ENCODE data around the gene MRPS7. TPM values are rescaled to one million over a fixed set of nuclear protein-coding genes. Genes with fewer than 3 reads are reported as not detected.
A peak's percentile ranks its signal among the peaks of the same experiment; 100 is the strongest.

Gene MRPS7
- 100 to 1,000 TPM; 101 to 102 TPM for total RNA-seq
- 123 TPM for polyA plus RNA-seq

DNA sequence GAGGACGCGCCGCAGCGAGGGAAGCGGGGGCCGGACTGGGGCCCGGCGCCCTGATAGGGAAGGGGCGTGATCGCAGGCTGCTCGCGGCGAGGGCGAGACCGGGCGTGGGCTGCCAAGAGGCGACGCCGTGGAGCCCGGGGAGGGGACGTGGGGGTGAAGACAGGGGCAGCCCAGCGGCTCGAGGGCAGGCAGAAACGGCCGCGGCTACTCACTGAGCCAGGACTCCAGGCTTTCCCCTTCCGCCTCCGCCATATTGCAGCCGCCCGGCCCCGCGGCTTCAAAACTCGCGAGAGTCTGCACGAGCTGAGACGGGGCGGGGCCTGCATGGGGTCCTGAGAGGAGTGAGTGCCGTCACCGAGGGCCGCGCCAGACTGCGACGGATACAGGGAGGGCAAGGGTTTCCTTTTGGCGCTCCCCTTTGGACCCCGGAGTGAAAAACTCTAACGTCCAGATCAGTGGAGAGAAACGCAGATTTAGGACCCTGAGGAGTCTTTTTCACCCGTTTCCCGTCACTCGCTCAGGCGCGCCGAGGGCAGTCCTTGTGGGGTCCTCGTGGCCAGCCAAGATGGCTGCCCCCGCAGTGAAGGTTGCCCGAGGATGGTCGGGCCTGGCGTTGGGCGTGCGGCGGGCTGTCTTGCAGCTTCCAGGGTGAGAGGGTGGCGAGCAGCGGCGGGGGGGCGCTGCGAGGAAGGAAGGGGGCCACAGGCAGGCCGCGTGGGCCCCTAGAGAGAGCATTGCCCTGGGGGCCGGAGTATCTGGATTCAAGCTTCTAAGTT, at the start of gene MRPS7, which contains the start of gene GGA3:
Gene MRPS7, plus strand, starts transcription at position 544 of the 776 bp plus-strand sequence. Its CDS starts 22 bp downstream, at position 566.
Gene GGA3, minus strand, starts transcription at position 271 of the 776 bp plus-strand sequence. Its CDS starts 19 bp downstream, at position 252.
- H3K36me3 Mint-ChIP-seq, result peaks cover 0 to 57% (median 6%) of the 10 kb centered on the region in 3 donors
- H3K4me1 Mint-ChIP-seq, result peaks cover 48 to 68% (median 52%) of the 10 kb centered on the region in 3 donors

DNA sequence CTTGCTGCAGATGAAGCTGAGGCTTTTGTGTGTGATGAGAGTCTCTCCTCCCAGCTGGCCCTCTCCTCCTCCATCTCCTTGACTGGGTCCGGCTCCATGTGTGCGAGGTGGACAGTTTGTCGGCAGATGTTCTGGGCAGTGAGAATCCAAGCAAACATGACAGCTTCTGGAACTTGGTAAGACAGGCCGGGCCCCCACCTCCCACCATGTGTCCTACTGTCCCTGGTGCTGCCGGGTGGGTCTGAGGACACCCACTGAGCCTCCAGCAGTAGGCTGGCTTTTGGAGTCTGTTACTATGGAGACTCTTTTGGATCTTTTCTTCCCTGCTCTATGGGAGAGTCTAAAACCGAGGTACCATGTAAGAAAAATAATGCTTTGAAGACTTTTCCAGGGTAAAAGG, 43.5 kb upstream of the MRPS7 start:
- H3K9me3 ChIP-seq (ENCODE audit: low read length), result no peaks in the 10 kb centered on the region
- CTCF ChIA-PET, result interaction anchor here (0.9 kb wide), 1 partner anchor 71 kb away, joined by 4 read pairs; the partner anchor contains the start of gene SLC25A19

More for the DNA sequence above, at the start of gene MRPS7, which contains the start of gene GGA3:
- Histone ChIP-seq H3K4me3 (ENCODE audit: low read length) (peak within 1 kb of the TSS; percentile 94), H3K4me1 (ENCODE audit: insufficient read depth, low read length) (peaks cover 29% of the 10 kb centered on the region), H3K36me3 (ENCODE audit: insufficient read depth, low read length) (peaks cover 15% of the 10 kb centered on the region), H3K27ac (ENCODE audit: low read depth, low read length) (peak within 1 kb of the TSS; percentile 99), H3K27me3 (ENCODE audit: insufficient read depth, low read length, poor library complexity, severe bottlenecking) (no peaks in the 10 kb centered on the region), H3K9me3 (ENCODE audit: low read length) (no peaks in the 10 kb centered on the region)
- Mint-ChIP-seq H3K9me3 (no peaks in the 10 kb centered on the region), H3K27me3 (peaks cover 0 to 3% of the 10 kb centered on the region in 2 donors), H3K27ac (peak within 1 kb of the TSS; percentile 99 to 100 (median 100)), H3K4me3 (peak within 1 kb of the TSS; percentile 92 to 98 (median 95))
- CTCF ChIA-PET, result interaction anchor here (0.7 to 5.2 kb wide), 14 partner anchors 10 to 194 kb away, joined by 3 to 76 read pairs (median 4); partner anchors contain the start of genes GRB2, MIF4GD, SLC25A19 and TMEM94
- POLR2A ChIA-PET, result interaction anchor here (0.6 to 4.3 kb wide), 11 partner anchors 9 to 405 kb away, joined by 3 to 79 read pairs (median 4); partner anchors contain the start of genes GRB2, MIF4GD, RECQL5 and SLC25A19
- peak; percentile 93 to 97 (median 97) for DNase-seq

DNA sequence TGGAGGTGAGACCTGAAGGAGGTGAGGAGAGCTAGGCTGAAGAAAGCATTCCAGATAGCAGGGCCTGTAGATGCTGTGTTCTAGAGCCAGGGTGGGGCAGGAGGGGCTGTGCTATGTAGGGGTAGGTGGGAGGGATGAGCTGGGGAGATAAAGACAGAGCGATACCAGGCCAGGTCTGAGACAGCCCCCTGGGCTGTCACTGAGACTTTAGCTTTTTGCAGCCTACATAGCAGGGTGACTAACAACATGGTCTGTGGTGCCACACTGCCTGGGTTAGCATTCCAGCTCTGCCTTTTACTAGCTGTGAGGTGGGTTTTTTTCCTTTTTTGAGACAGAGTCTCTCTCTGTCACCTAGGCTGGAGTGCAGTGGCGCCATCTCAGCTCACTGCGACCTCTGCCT, 41.9 kb upstream of the MRPS7 start:
- H3K4me3 Mint-ChIP-seq, result no peak overlapping the region
- Histone ChIP-seq H3K27me3 (ENCODE audit: insufficient read depth, low read length, poor library complexity, severe bottlenecking) (no peaks in the 10 kb centered on the region), H3K4me3 (ENCODE audit: low read length) (no peak overlapping the region), H3K27ac (ENCODE audit: low read depth, low read length) (no peak overlapping the region), H3K36me3 (ENCODE audit: insufficient read depth, low read length) (peaks cover 43% of the 10 kb centered on the region), H3K4me1 (ENCODE audit: insufficient read depth, low read length) (no peaks in the 10 kb centered on the region), H3K9me3 (ENCODE audit: low read length) (no peaks in the 10 kb centered on the region)
- H3K9me3 Mint-ChIP-seq, result no peaks in the 10 kb centered on the region
- H3K36me3 Mint-ChIP-seq, result peaks cover 12 to 72% (median 16%) of the 10 kb centered on the region in 3 donors
- DNase-seq, result no peak
- peaks cover 0 to 7% (median 0%) of the 10 kb centered on the region in 3 donors for H3K4me1 Mint-ChIP-seq
- CTCF ChIA-PET, result interaction anchor here (1.2 to 1.4 kb wide), 2 partner anchors 18 to 20 kb away, joined by 4 read pairs; no protein-coding TSS in a partner anchor
- H3K27ac Mint-ChIP-seq, result peak overlapping the region in 2 of 8 donors; percentile 4 to 69
- no peaks in the 10 kb centered on the region for H3K27me3 Mint-ChIP-seq
- POLR2A ChIA-PET, result interaction anchor here (0.9 kb wide), 1 partner anchor 27 kb away, joined by 4 read pairs; no protein-coding TSS in a partner anchor

More for the DNA sequence above, 43.5 kb upstream of the MRPS7 start:
- Histone ChIP-seq H3K27ac (ENCODE audit: low read depth, low read length) (no peak overlapping the region), H3K4me1 (ENCODE audit: insufficient read depth, low read length) (no peaks in the 10 kb centered on the region), H3K27me3 (ENCODE audit: insufficient read depth, low read length, poor library complexity, severe bottlenecking) (no peaks in the 10 kb centered on the region), H3K4me3 (ENCODE audit: low read length) (no peak overlapping the region), H3K36me3 (ENCODE audit: insufficient read depth, low read length) (peaks cover 51% of the 10 kb centered on the region)
- Mint-ChIP-seq H3K9me3 (no peaks in the 10 kb centered on the region), H3K4me3 (no peak overlapping the region), H3K4me1 (peaks cover 0 to 7% (median 0%) of the 10 kb centered on the region in 3 donors), H3K27me3 (no peaks in the 10 kb centered on the region), H3K27ac (no peak overlapping the region), H3K36me3 (peaks cover 12 to 77% (median 16%) of the 10 kb centered on the region in 3 donors)
- POLR2A ChIA-PET, result no interaction called here
- no peak for DNase-seq

DNA sequence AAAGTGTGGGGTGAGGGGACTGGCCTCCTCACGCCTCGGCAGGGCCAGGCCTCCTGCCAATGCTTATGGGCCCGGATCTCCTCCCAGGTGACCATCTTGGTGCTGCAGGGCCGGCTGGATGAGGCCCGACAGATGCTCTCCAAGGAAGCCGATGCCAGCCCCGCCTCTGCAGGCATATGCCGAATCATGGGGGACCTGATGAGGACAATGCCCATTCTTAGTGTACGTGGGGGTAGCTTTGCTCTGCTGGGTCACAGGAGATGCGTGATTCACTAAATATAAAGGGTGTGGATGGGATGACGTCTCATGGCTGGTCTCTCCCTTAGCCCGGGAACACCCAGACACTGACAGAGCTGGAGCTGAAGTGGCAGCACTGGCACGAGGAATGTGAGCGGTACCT, 36.7 kb upstream of the MRPS7 start:
- Histone ChIP-seq H3K27me3 (ENCODE audit: insufficient read depth, low read length, poor library complexity, severe bottlenecking) (no peaks in the 10 kb centered on the region), H3K4me3 (ENCODE audit: low read length) (no peak overlapping the region), H3K4me1 (ENCODE audit: insufficient read depth, low read length) (no peaks in the 10 kb centered on the region), H3K36me3 (ENCODE audit: insufficient read depth, low read length) (peaks cover 48% of the 10 kb centered on the region), H3K27ac (ENCODE audit: low read depth, low read length) (no peak overlapping the region), H3K9me3 (ENCODE audit: low read length) (no peaks in the 10 kb centered on the region)
- ChIA-PET POLR2A (no interaction called here), CTCF (interaction anchor here (1.1 kb wide), 1 partner anchor 53 kb away, joined by 3 read pairs; no protein-coding TSS in a partner anchor)
- Mint-ChIP-seq H3K36me3 (peaks cover 5 to 73% (median 7%) of the 10 kb centered on the region in 3 donors), H3K4me3 (no peak overlapping the region), H3K27ac (peak overlapping the region in 1 of 8 donors; percentile 88), H3K4me1 (peaks cover 0 to 4% (median 0%) of the 10 kb centered on the region in 3 donors), H3K9me3 (no peaks in the 10 kb centered on the region), H3K27me3 (no peaks in the 10 kb centered on the region)
- no peak for DNase-seq

DNA sequence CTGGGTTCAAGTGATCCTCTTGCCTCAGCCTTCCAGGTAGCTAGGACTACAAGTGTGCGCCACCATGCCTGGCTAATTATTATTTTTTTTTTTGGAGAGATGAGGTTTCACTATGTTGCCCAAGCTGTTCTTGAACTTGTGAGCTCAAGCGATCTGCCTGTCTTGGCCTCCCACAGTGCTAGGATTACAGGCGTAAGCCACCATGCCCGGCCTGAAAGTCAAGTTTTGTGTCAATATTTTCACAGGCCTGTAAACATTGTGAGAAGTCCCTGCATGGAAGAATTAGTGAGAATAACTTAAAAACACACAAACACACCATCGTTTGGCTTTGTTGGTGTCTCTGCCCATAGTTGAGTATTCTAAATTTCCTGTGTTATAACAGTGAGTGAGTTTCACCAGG, 34.0 kb upstream of the MRPS7 start:
- H3K9me3 ChIP-seq (ENCODE audit: low read length), result no peaks in the 10 kb centered on the region
- CTCF ChIA-PET, result no interaction called here
- H3K27ac Mint-ChIP-seq, result no peak overlapping the region
- POLR2A ChIA-PET, result interaction anchor here (0.7 kb wide), 1 partner anchor 291 kb away, joined by 3 read pairs; no protein-coding TSS in a partner anchor
- H3K27me3 ChIP-seq (ENCODE audit: insufficient read depth, low read length, poor library complexity, severe bottlenecking), result no peaks in the 10 kb centered on the region
- no peak overlapping the region for H3K4me3 Mint-ChIP-seq
- H3K4me3 ChIP-seq (ENCODE audit: low read length), result no peak overlapping the region
- DNase-seq, result no peak
- H3K36me3 Mint-ChIP-seq, result peaks cover 0 to 81% (median 7%) of the 10 kb centered on the region in 3 donors
- no peaks in the 10 kb centered on the region for H3K4me1 ChIP-seq (ENCODE audit: insufficient read depth, low read length)
- no peak overlapping the region for H3K27ac ChIP-seq (ENCODE audit: low read depth, low read length)
- H3K36me3 ChIP-seq (ENCODE audit: insufficient read depth, low read length), result peaks cover 58% of the 10 kb centered on the region
- no peaks in the 10 kb centered on the region for H3K4me1 Mint-ChIP-seq
- H3K9me3 Mint-ChIP-seq, result no peaks in the 10 kb centered on the region
- no peaks in the 10 kb centered on the region for H3K27me3 Mint-ChIP-seq

GRCh38 chr17:75228305-75228704, 33.4 kb upstream of the MRPS7 start:
- Histone ChIP-seq H3K27ac (ENCODE audit: low read depth, low read length) (no peak overlapping the region), H3K4me1 (ENCODE audit: insufficient read depth, low read length) (no peaks in the 10 kb centered on the region), H3K36me3 (ENCODE audit: insufficient read depth, low read length) (peaks cover 61% of the 10 kb centered on the region), H3K9me3 (ENCODE audit: low read length) (no peaks in the 10 kb centered on the region), H3K4me3 (ENCODE audit: low read length) (no peak overlapping the region), H3K27me3 (ENCODE audit: insufficient read depth, low read length, poor library complexity, severe bottlenecking) (no peaks in the 10 kb centered on the region)
- peaks cover 0 to 83% (median 7%) of the 10 kb centered on the region in 3 donors for H3K36me3 Mint-ChIP-seq
- peak overlapping the region in 3 of 8 donors; percentile 18 to 91 (median 69) for H3K27ac Mint-ChIP-seq
- no peaks in the 10 kb centered on the region for H3K27me3 Mint-ChIP-seq
- DNase-seq, result no peak
- no peaks in the 10 kb centered on the region for H3K9me3 Mint-ChIP-seq
- H3K4me1 Mint-ChIP-seq, result no peaks in the 10 kb centered on the region
- no peak overlapping the region for H3K4me3 Mint-ChIP-seq
- CTCF ChIA-PET, result interaction anchor here (0.8 kb wide), 1 partner anchor 27 kb away, joined by 3 read pairs; no protein-coding TSS in a partner anchor
- POLR2A ChIA-PET, result no interaction called here

DNA sequence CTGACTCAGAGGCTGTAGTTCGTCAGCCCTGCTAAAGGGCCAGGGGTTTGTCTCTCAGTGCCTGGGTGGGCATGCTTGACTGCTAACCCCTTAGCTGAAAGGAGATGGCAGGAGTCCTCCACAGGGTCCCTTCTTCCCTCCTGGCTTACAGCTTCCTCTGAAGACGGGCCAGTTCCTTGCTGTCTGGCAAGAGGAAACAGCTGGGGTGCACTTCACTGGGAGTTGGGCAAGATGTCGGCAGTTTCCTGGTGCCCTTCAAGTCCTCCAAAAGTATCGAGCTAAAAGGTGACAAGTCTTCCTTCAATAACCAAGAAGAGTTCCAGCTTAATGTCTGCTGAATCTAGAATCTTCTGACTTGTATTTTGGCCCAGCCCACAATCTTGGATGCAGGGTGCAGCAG, 32.8 kb upstream of the MRPS7 start:
- DNase-seq, result no peak
- H3K27me3 ChIP-seq (ENCODE audit: insufficient read depth, low read length, poor library complexity, severe bottlenecking), result no peaks in the 10 kb centered on the region
- Mint-ChIP-seq H3K36me3 (peaks cover 0 to 81% (median 7%) of the 10 kb centered on the region in 3 donors), H3K4me1 (no peaks in the 10 kb centered on the region), H3K4me3 (no peak overlapping the region), H3K27ac (no peak overlapping the region), H3K9me3 (no peaks in the 10 kb centered on the region), H3K27me3 (no peaks in the 10 kb centered on the region)
- ChIA-PET POLR2A (interaction anchor here (1.1 kb wide), 1 partner anchor 13 kb away, joined by 3 read pairs; no protein-coding TSS in a partner anchor), CTCF (interaction anchor here (0.8 to 1.6 kb wide), 3 partner anchors 9 to 268 kb away, joined by 3 to 5 read pairs (median 4); no protein-coding TSS in a partner anchor)
- no peak overlapping the region for H3K27ac ChIP-seq (ENCODE audit: low read depth, low read length)
- no peak overlapping the region for H3K4me3 ChIP-seq (ENCODE audit: low read length)
- H3K36me3 ChIP-seq (ENCODE audit: insufficient read depth, low read length), result peaks cover 61% of the 10 kb centered on the region
- no peaks in the 10 kb centered on the region for H3K9me3 ChIP-seq (ENCODE audit: low read length)
- H3K4me1 ChIP-seq (ENCODE audit: insufficient read depth, low read length), result no peaks in the 10 kb centered on the region

Data from CD8-positive, alpha-beta memory T cell (primary cell).